ENCODE results near the gene BOC.

DNA sequence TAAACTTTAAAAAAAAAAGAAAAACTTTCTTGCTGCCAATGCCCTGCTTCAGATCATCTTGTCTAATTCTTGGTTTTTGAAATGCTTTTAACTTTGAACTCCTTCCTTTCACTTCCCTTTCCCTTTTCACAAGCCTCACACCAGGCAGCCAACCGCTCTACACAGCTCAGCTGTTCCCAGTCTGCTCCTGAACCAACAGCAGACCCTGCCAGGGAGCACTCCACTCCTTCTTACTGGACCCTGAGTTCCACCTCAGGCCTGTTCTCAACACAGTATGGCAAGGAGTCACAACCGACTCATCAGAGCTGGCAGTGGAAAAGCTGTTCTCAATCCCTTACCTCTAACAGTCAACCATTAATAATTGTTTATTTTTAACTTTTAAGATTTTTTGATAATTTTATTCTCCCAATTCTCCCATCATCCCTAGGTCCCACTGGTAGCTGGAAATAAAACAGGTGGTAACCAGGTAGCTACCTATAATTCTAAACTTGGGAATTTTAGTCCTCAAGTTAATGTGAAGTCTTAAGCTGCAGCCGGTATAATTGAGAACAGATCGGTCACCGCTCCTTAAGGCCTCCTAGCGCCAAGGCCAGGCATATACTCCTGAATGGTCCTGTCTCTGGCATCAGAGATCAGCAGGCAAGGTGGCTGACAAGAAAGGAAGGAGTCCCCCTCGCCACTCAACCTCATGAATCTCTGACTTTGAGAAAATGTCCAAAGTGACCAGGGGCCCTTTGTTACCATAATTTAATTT lies 43.9 kb downstream of the BOC start:
- TF ChIP-seq POLR2AphosphoS5 (IDR thresholded peaks at IDR 0.05; ENCODE audit: low read depth, low read length) (no peak), POLR2A (IDR thresholded peaks at IDR 0.05; ENCODE audit: low read depth, low read length) (no peak), TAF1 (IDR thresholded peaks at IDR 0.05; ENCODE audit: borderline replicate concordance, low read depth, low read length) (no peak)
